ES-I3 (cell line): Measurements from ENCODE around the gene IGFBP3.

ENCODE experiments used
- H3K36me3 ChIP-seq: 2 replicates; pipeline ENCODE4 v1.6.1; 2013; ENCODE audit warnings: mild to moderate bottlenecking, low read length, control low read depth, moderate library complexity; ENCODE audit not compliant: insufficient read depth
- H3K4me1 ChIP-seq: 2 replicates; pipeline ENCODE4 v1.6.1; 2013; ENCODE audit warnings: mild to moderate bottlenecking, control low read depth, low read length; ENCODE audit not compliant: insufficient read depth
- H3K9ac ChIP-seq: 2 replicates; pipeline ENCODE4 v1.6.1; 2013; ENCODE audit warnings: low read depth, mild to moderate bottlenecking, low read length, moderate library complexity
- H3K9me3 ChIP-seq: 2 replicates; pipeline ENCODE4 v1.6.1; 2013; ENCODE audit warnings: mild to moderate bottlenecking, low read length, moderate library complexity; ENCODE audit not compliant: control insufficient read depth, insufficient read depth

IGFBP3 gene

DNA sequence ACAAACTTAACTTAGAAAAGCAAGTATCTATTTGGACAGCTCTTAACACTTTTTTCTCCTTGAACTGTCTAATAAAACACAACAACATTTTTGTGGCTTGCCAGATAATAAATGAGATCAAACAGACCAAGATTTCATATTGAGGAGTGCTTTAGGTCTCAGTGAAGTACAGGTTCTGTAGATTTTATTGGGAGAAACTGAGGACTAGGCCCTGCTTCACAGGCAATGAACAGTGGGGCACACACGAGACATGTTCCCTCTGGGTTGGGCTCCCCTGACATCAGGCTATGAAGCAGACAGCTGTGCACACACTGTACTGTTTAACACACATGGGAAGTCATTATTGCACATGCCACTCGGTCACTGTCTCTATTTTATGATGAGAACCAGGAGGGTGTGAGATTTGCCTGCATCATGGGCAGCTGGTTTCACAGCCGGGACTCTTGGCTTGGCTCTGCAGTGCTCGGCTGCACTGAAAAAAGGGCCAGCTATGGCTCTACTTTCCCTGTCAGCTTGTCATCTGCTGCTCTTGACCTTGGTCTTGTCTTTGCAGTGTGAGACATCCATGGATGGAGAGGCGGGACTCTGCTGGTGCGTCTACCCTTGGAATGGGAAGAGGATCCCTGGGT is 28.6 kb downstream of the IGFBP3 start:
- Histone ChIP-seq H3K9ac (no peak overlapping the region), H3K4me1 (no peaks in the 10 kb centered on the region), H3K36me3 (no peaks in the 10 kb centered on the region; the same call in 1 of the 2 replicates), H3K9me3 (no peaks in the 10 kb centered on the region)

DNA sequence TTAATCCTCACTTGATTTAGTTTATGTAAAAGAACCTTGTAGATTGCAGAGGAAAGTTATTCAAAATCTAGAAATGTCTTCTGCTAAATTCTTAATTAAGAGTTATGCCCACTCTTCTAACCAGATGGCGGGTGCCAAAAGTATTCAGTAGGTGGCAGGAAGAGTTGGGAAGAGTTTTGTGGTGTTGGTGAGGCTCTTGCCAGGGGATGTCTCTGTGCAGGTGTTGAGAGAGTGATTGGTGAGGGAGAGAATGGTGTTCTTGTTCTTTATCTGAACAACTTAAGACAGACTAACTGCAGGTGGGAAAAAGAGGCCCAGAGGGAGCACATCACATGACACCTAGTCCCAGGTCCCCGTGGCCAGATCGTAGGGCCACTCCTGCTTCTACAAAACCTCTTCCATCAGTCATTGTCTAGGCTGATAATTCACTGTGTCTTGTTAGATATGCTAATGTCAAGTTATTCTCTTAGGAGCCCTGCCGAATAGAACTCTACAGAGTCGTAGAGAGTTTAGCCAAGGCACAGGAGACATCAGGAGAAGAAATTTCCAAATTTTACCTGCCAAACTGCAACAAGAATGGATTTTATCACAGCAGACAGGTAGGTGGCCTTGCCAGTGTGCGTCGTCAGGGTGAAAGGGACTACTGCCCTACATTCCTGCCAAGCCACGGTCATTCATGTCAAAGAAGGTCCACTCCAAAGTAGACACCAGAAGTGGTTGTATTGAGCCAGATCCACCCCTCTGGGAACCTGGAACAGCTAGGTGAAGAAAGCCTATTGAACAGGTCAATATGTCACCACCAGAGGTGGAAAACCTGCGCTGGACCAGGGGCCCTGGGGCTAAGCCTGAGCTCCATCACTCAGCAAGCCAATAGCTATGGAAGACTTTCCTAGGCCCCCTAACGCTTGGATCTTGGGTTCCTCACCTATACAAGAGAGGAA is 29.3 kb downstream of the IGFBP3 start:
- H3K9ac ChIP-seq: no peak overlapping the region
- no peaks in the 10 kb centered on the region for H3K9me3 ChIP-seq
- H3K36me3 ChIP-seq: no peaks in the 10 kb centered on the region; the same call in 1 of the 2 replicates
- H3K4me1 ChIP-seq: no peaks in the 10 kb centered on the region

DNA sequence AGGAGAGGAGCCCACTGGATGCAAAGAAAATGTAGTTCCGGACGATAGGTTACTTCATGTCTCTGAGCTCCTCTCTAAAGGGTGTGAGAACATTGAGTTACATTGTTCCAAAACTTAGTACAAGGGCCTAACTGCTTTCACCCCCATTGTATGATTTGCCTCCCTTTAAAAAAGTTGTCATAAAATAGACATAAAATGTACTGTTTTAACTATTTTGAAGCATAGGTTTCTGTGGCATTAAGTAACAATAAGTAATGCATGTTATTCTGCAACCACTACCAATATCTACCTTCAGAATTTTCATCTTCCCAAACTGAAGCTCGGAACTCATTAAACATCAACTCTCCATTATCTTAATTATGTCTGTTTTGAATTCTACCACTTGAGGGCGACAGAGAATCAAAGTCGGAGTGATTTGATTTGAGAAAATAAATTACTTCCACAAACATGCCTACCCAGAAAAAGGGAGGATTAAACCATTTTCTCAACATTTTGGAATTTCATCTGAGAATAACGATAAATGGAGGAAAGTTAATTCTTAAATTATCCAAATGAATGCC is 30.1 kb downstream of the IGFBP3 start:
- H3K9ac ChIP-seq: no peak overlapping the region
- no peaks in the 10 kb centered on the region for H3K4me1 ChIP-seq
- H3K36me3 ChIP-seq: no peaks in the 10 kb centered on the region; the same call in 1 of the 2 replicates
- no peaks in the 10 kb centered on the region for H3K9me3 ChIP-seq

DNA sequence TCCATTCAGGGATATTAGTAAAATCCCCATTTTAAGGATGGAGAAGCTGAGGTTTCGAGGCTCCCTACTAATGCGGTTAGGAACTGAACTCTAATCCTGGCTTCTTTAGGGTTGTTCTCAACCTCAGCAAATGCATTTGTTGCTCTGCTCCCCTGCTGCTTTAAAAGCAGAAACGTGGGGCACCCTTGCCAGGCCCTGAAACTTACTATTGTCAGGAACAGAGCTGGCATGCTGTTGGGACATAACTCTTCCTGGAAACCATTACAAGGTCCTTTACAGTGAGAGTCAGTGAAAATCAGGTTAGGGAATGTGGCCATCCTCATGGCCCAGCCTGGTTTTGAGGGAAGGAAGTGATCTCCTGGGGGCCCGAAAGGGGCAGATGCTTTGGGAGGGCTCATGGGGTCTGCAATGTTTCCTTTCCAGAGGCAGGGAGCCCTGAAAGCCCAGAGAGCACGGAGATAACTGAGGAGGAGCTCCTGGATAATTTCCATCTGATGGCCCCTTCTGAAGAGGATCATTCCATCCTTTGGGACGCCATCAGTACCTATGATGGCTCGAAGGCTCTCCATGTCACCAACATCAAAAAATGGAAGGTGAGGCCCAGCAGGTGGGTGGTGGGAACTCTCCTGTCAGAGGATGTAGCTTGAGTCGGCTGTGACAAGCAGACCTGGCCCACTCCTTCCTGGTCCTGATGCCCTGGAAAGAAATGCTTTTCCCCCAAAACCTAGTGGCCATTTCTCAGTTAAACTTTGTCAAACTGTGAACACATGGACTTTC is 30.8 kb downstream of the IGFBP3 start:
- no peak overlapping the region for H3K9ac ChIP-seq

DNA sequence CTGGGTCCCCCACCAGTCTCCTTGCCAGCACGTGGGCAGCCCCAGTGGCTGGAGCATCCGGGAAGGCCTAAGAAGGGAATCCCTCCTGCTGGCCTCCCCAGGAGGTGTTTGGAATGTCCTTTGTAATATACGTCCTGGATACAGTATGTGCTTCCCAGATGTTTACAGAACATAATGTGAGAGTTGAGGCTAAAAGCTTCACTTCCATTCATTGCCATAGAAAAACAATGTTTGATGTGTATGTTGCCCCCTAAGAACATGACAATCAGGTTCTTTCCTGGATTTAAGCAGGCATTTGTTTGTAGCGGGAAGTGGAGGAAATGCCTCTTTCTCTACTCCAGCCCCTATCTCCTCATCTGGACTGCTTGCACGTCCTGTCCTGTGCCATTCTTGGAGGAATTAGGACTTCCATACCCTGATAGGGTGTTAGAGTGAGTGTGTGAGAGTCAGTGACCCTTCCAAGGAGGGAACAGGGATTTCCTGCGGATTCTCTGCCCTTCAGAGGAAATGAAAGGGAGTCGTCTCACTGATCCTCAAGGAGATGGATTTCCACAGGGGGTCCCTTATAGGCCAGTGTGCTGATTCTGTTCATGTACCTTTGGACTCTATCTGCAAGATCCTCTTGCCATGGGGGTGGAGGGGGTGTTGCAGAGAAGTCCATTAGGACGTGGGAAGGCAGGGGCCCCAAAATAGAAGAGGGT is 31.6 kb downstream of the IGFBP3 start:
- Histone ChIP-seq H3K9ac (peak overlapping the region; percentile 32; the same call in 1 of the 2 replicates), H3K9me3 (no peaks in the 10 kb centered on the region), H3K4me1 (no peaks in the 10 kb centered on the region), H3K36me3 (no peaks in the 10 kb centered on the region; the same call in 1 of the 2 replicates)

More for the DNA sequence above, 30.8 kb downstream of the IGFBP3 start:
- no peaks in the 10 kb centered on the region for H3K4me1 ChIP-seq
- H3K9me3 ChIP-seq: no peaks in the 10 kb centered on the region
- no peaks in the 10 kb centered on the region; the same call in 1 of the 2 replicates for H3K36me3 ChIP-seq

DNA sequence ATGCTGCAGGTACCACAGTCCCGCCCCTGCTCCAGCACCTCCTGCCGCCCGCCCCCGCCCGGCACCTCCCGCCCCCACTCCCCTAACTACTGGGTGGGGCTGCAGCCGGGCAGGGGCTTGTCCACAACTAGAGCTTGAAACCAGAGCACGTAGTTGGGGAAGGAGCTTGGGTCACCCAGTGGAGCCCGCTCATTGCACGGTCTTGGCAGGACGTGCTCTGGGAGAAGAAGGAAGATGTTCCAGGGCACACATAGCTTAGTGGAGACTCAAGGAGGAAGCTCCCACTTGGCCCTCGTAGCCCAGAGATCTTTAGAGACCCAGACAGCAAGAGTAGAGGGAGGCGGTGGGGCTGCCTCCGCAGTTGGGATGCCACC is 32.1 kb downstream of the IGFBP3 start:
- H3K4me1 ChIP-seq: no peaks in the 10 kb centered on the region
- H3K36me3 ChIP-seq: no peaks in the 10 kb centered on the region; the same call in 1 of the 2 replicates
- H3K9ac ChIP-seq: peak overlapping the region; percentile 65; the same call in 1 of the 2 replicates
- H3K9me3 ChIP-seq: no peaks in the 10 kb centered on the region

DNA sequence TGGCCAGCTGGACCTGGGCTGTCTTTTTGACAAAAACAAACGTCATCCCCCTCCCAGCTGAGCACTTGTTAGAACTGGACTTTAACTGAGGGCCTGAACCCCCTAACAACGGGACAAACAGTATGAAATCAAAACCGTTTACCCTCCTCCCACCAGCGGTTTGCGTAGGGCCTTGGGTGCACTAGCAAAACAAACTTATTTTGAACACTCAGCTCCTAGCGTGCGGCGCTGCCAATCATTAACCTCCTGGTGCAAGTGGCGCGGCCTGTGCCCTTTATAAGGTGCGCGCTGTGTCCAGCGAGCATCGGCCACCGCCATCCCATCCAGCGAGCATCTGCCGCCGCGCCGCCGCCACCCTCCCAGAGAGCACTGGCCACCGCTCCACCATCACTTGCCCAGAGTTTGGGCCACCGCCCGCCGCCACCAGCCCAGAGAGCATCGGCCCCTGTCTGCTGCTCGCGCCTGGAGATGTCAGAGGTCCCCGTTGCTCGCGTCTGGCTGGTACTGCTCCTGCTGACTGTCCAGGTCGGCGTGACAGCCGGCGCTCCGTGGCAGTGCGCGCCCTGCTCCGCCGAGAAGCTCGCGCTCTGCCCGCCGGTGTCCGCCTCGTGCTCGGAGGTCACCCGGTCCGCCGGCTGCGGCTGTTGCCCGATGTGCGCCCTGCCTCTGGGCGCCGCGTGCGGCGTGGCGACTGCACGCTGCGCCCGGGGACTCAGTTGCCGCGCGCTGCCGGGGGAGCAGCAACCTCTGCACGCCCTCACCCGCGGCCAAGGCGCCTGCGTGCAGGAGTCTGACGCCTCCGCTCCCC is 32.7 kb downstream of the IGFBP3 start, which contains the start of gene IGFBP1:
Gene IGFBP1 (plus strand): TSS at position 304 of the 808 bp plus-strand sequence. CDS start 165 bp downstream, at position 469.
- H3K36me3 ChIP-seq: no peaks in the 10 kb centered on the region; the same call in 1 of the 2 replicates
- no peaks in the 10 kb centered on the region for H3K9me3 ChIP-seq
- peak within 1 kb of the TSS; percentile 65; the same call in 1 of the 2 replicates for H3K9ac ChIP-seq
- H3K4me1 ChIP-seq: no peaks in the 10 kb centered on the region

DNA sequence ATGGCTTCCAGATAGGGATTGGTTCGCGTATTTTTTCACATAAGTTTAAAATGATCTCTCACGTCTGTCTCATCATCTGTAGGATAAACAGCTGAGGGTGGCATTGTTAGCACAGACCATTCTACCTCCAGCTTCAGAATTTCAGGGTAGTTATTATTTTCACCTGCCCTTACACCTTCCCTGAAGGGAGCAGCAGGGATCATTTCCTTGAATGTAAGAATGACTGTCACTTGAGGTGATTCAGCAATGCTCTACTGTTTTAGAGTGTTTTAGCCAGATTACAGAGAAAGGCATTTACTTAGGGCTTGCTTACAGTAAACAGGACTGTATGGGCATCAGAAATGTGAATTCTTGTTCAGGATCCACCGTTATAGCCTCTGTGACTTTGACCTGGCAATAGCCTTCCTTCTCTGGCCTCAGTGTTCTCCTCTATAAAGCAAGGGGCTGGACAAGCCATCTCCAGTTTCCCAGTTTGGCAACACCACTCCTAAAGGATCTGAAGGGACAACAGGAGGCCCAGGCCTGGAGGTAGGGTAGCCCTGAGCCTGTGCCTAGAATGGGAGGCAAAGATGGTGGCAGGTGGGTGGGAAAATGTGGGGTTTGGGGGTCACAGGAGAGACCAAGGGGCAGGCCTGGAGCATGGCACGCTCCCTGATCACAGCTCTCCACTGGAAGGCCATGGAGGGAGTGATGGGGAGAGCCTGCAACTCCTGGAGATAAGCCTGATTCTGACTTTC is 34.0 kb downstream of the IGFBP3 start:
- no peaks in the 10 kb centered on the region for H3K4me1 ChIP-seq
- H3K9me3 ChIP-seq: no peaks in the 10 kb centered on the region
- no peak overlapping the region for H3K9ac ChIP-seq
- no peaks in the 10 kb centered on the region; the same call in 1 of the 2 replicates for H3K36me3 ChIP-seq

DNA sequence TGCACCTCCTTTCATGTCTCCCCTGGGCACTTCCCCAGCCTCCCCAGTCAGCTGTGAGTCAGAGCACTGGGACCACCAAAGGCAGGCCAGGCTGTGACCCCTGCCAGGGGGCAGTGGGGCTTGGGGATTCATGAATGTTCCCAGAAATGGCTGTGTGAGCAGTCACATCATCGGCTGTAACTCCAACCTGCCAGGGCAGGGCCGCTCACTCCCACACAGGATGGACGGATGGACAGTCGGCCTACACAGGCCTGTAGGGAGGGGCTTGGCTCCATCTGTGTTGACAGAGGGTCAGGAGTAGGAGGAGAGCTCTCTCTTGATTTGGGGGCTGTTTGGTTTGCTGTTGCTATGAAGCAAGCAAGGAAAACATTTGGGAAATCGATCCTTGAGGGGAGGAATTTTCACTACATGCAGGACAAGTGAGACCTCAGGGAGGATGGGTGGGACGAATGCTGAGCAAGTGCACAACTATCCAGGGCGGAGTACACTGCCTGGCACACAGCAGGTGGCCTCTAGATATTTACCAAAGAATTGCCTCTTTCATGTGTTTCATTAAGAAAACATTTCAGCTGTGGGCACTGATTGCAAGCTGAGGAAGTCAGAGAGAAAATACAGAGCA is 35.7 kb downstream of the IGFBP3 start:
- no peaks in the 10 kb centered on the region for H3K4me1 ChIP-seq
- H3K9me3 ChIP-seq: no peaks in the 10 kb centered on the region
- no peaks in the 10 kb centered on the region; the same call in 1 of the 2 replicates for H3K36me3 ChIP-seq
- H3K9ac ChIP-seq: no peak overlapping the region

DNA sequence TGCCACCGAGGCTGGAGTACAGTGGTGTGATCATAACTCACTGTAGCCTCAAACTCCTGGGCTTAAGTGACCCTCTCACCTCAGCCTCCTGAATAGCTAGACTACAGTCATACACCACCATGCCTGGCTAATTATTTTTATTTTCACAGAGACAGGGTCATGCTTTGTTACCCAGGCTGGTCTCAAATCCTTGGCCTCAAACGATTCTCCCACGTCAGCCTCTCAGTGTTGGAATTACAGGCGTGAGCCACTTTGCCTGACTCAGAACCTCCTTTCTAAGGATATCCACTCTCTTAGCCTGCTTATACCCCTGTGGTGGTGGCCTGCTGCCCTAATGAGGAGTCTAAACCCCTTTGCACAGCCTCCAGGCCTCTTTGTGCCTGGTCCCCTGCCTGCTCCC is 36.9 kb downstream of the IGFBP3 start:
- Histone ChIP-seq H3K9me3 (no peaks in the 10 kb centered on the region), H3K9ac (no peak overlapping the region), H3K36me3 (no peaks in the 10 kb centered on the region), H3K4me1 (no peaks in the 10 kb centered on the region)

DNA sequence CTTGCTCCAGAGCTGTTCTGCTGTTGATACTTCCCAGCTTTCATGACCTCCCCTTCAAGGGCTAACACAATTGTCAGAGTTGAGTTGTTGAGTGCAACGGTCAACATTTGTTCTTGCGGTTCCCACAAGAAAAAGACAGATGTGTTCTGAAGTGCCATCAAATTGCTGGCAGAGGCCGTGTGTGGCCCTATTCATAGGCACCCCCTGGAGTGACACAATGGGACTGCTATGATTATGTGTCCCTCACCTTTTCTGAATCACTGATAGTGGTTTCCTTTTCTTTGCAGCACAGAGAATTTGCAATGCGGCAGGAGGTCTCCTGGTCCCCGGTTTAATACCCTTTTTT is 38.6 kb downstream of the IGFBP3 start:
- H3K9ac ChIP-seq: no peak overlapping the region
- H3K4me1 ChIP-seq: no peaks in the 10 kb centered on the region
- H3K36me3 ChIP-seq: no peaks in the 10 kb centered on the region

DNA sequence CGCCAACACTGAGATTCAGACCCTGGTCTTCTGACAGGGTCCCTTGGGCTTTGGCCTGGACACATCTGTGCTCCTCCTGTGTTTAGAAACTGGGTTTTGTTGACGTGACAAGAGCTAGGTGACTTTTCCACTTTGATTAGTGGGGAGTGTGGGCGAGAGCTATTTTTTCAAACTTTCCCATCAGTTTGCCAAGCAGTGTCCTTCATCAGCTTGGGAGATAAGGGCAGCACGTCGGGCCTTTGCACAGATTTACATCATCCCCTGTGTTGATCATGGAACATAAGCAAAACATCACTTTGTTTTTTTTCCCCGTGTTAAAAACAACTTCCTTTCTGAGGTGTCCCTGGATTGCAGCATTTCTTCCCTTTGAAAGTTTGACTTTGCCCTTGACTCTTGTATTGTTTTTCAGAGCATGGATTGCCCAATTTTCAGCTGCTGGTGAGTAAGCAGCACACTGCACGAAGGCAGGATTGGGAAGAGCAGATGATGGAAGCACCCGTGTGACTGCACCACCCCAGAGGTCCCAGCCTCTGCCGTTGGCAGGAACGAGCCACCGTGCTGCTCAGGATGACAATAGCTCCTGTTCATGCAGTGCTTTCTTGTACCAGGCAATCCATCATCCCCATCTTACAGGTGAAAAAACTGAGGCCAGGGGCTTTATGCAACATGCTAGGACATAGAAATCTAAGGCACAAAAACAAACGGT is 39.2 kb downstream of the IGFBP3 start:
- Histone ChIP-seq H3K36me3 (no peaks in the 10 kb centered on the region), H3K9me3 (no peaks in the 10 kb centered on the region), H3K4me1 (no peaks in the 10 kb centered on the region), H3K9ac (no peak overlapping the region)

More for the DNA sequence above, 38.6 kb downstream of the IGFBP3 start:
- H3K9me3 ChIP-seq: no peaks in the 10 kb centered on the region
